K562 (cell line): ENCODE results near the gene PSMA5. TPM values are rescaled to one million over a fixed set of nuclear protein-coding genes. Genes with fewer than 3 reads are reported as not detected.

Experiments used
- ATAC-seq: fragments of 200-7000 bp; cut with Tn5 transposase; 3 replicates; pipeline ENCODE4 v1.9.1; 2020; ENCODE audit warnings: moderate library complexity
- BruUV-seq: library from RNA; stranded (reverse); fragments of 400-500 nt; replicated peaks from 2 replicates; lab custom pipeline; 2021; lab: Mats Ljungman, UMichigan
- CTCF ChIA-PET: fragments of 300-600 bp; formaldehyde crosslinking; extraction: SDS; loops from one replicate; lab custom pipeline; 2021; ENCODE audit warnings: low intra/inter-chr PET ratio; lab: Yijun Ruan, JAX
- POLR2A ChIA-PET: fragments of 300-600, 350-650 bp; sonication (Branson Sonifier 250); formaldehyde crosslinking; extraction: SDS; loops from one replicate; lab custom pipeline; 2021; ENCODE audit warnings: antibody characterized with exemption, inconsistent platforms; lab: Yijun Ruan, JAX
- DNase-seq, 4 experiments: peaks; one replicate each; pipeline versions ENCODE4 v3.0.0 to v3.0.0-alpha.2; 2011 to 2018; ENCODE audit warnings: low spot score in 3 of 4, mixed read lengths in 3 of 4; ENCODE audit errors: extremely low read depth in 1 of 4
- FAIRE-seq: peaks from 2 replicates; lab custom pipeline; 2011; peaks lifted over from hg19 to GRCh38; lab: Jason Lieb, UNC
- H2AFZ ChIP-seq: 2 replicates; pipeline ENCODE4 v1.6.0; 2011; ENCODE audit warnings: low read depth, low read length, control low read depth, inconsistent platforms
- H3K27ac ChIP-seq: fragments of 200-600 bp; 3 replicates; pipeline ENCODE4 v1.8.0; 2011; ENCODE audit warnings: low read depth, mild to moderate bottlenecking, control low read depth, inconsistent platforms, low read length, moderate library complexity, mixed read lengths; ENCODE audit errors: extremely low read depth
- H3K27me3 ChIP-seq, 2 experiments: fragments of 300-600 bp in 1 of 2; 2 replicates in 1 of 2; 3 replicates in 1 of 2; pipeline versions ENCODE4 v1.6.0 to v1.8.0; 2011; ENCODE audit warnings: inconsistent platforms in 2 of 2, low read length in 2 of 2, mild to moderate bottlenecking in 1 of 2, mixed read lengths in 1 of 2, moderate library complexity in 1 of 2; ENCODE audit not compliant: control insufficient read depth in 2 of 2, insufficient read depth in 2 of 2
- H3K36me3 ChIP-seq: fragments of 300-600 bp; 3 replicates; pipeline ENCODE4 v1.8.0; 2011; ENCODE audit warnings: mild to moderate bottlenecking, low read length, inconsistent platforms; ENCODE audit not compliant: control insufficient read depth, insufficient read depth
- H3K4me1 ChIP-seq, 2 experiments: fragments of 200-600 bp in 1 of 2; replicated peaks in 1 of 2; 2 replicates in 1 of 2; 3 replicates in 1 of 2; pipeline versions ENCODE4 v1.5.1 to v1.8.0; 2011; ENCODE audit warnings: inconsistent platforms in 2 of 2, low read length in 2 of 2, mild to moderate bottlenecking in 1 of 2, mixed read lengths in 1 of 2, moderate library complexity in 1 of 2; ENCODE audit not compliant: control insufficient read depth in 2 of 2, insufficient read depth in 2 of 2
- H3K4me2 ChIP-seq: 2 replicates; pipeline ENCODE4 v1.6.1; 2011; ENCODE audit warnings: low read length, control low read depth, inconsistent platforms, mixed read lengths; ENCODE audit not compliant: insufficient read depth
- H3K4me3 ChIP-seq: fragments of 200-600 bp; sonication (generic), shearing (Covaris generic); 2 replicates; pipeline ENCODE4 v1.5.1; 2016; ENCODE audit warnings: control low read depth, inconsistent platforms
- H3K79me2 ChIP-seq: fragments of 200-600 bp; 3 replicates; pipeline ENCODE4 v1.8.0; 2011; ENCODE audit warnings: low read length, inconsistent platforms; ENCODE audit not compliant: control insufficient read depth, insufficient read depth
- H3K9ac ChIP-seq, 2 experiments: 2 replicates each; pipeline versions ENCODE4 v1.6.0 to v1.6.1; 2011; ENCODE audit warnings: low read depth in 2 of 2, low read length in 2 of 2, control low read depth in 1 of 2, inconsistent platforms in 1 of 2, mild to moderate bottlenecking in 1 of 2, mixed read lengths in 1 of 2; ENCODE audit not compliant: insufficient read depth in 1 of 2
- H3K9me1 ChIP-seq: one replicate; pipeline ENCODE4 v1.6.0; 2011; ENCODE audit warnings: inconsistent platforms, mild to moderate bottlenecking, low read length, moderate library complexity; ENCODE audit not compliant: control insufficient read depth, insufficient read depth
- H3K9me3 ChIP-seq: replicated peaks from 2 replicates; pipeline ENCODE4 v1.5.1; 2011; ENCODE audit warnings: low read depth, low read length, inconsistent platforms; ENCODE audit not compliant: control insufficient read depth, insufficient read depth
- H4K20me1 ChIP-seq: replicated peaks from 2 replicates; pipeline ENCODE4 v1.6.1; 2011; ENCODE audit warnings: low read length, inconsistent platforms, mixed read lengths; ENCODE audit not compliant: control insufficient read depth, insufficient read depth
- ATF7 ChIP-seq: fragments of 450-650 bp; IDR thresholded peaks from 2 replicates; pipeline ENCODE4 v1.7.1; 2014; ENCODE audit warnings: mild to moderate bottlenecking, moderate library complexity
- CTBP1 ChIP-seq: fragments of 450-650 bp; IDR thresholded peaks from 2 replicates; pipeline ENCODE4 v1.6.1; 2016; ENCODE audit warnings: borderline replicate concordance
- ETV6 ChIP-seq, 3 experiments: fragments of 150-350 bp in 1 of 3; sonication (generic) in 1 of 3; formaldehyde crosslinking in 1 of 3; IDR thresholded peaks; 2 replicates each; pipeline versions ENCODE4 v1.6.1 to v1.8.0; 2014 to 2022; ENCODE audit warnings: borderline replicate concordance in 2 of 3, low read depth in 2 of 3, antibody characterized with exemption in 1 of 3, low read length in 1 of 3, mild to moderate bottlenecking in 1 of 3, missing genetic modification reagents in 1 of 3
- HNRNPK ChIP-seq: fragments of 200-400 bp; formaldehyde crosslinking; IDR thresholded peaks from one replicate; pipeline ENCODE4 v1.6.1; 2018; ENCODE audit warnings: mild to moderate bottlenecking, low read depth, low read length; ENCODE audit not compliant: poor library complexity, severe bottlenecking
- MBD2 ChIP-seq: sonication (generic); IDR thresholded peaks from 2 replicates; pipeline ENCODE4 v1.6.1; 2016; ENCODE audit warnings: low read depth, borderline replicate concordance
- MEF2D ChIP-seq: conservative IDR thresholded peaks from 2 replicates; pipeline ENCODE4 v1.6.1; 2016; ENCODE audit warnings: low read depth, missing genetic modification characterization, missing compliant biosample characterization
- NR2C1 ChIP-seq, 2 experiments: fragments of 450-650 bp; IDR thresholded peaks; 2 replicates each; pipeline ENCODE4 v1.6.1; 2017; ENCODE audit warnings: mild to moderate bottlenecking in 2 of 2, antibody characterized with exemption in 1 of 2, inconsistent platforms in 1 of 2, missing compliant biosample characterization in 1 of 2, missing genetic modification characterization in 1 of 2
- PYGO2 ChIP-seq: fragments of 450-650 bp; IDR thresholded peaks from 2 replicates; pipeline ENCODE4 v1.6.1; 2016; ENCODE audit warnings: mild to moderate bottlenecking, missing genetic modification characterization, moderate library complexity, missing compliant biosample characterization
- SMARCA4 ChIP-seq: fragments of 450-650 bp; IDR thresholded peaks from 2 replicates; pipeline ENCODE4 v1.6.1; 2016
- SRSF9 ChIP-seq: fragments of 200-400 bp; formaldehyde crosslinking; IDR thresholded peaks from 2 replicates; pipeline ENCODE4 v1.6.1; 2017; ENCODE audit warnings: low read depth, low read length, borderline replicate concordance
- TBP ChIP-seq: optimal IDR thresholded peaks from 2 replicates; pipeline ENCODE3; 2011; ENCODE audit warnings: low read depth, low read length, improper control_type of control experiment
- TOE1 ChIP-seq, 2 experiments: fragments of 450-650 bp in 1 of 2; sonication (generic) in 1 of 2; formaldehyde crosslinking in 1 of 2; IDR thresholded peaks; 2 replicates each; pipeline versions ENCODE4 v1.7.1 to v1.8.0; 2016 to 2022; ENCODE audit warnings: borderline replicate concordance in 2 of 2, mild to moderate bottlenecking in 2 of 2, antibody characterized with exemption in 1 of 2, inconsistent platforms in 1 of 2, low read depth in 1 of 2, missing genetic modification reagents in 1 of 2, moderate library complexity in 1 of 2
- TRIM28 ChIP-seq: fragments of 450-650 bp; IDR thresholded peaks from 2 replicates; pipeline ENCODE4 v1.6.1; 2017
- YY1 ChIP-seq, 3 experiments: IDR thresholded peaks; 2 replicates each; pipeline ENCODE4 v1.6.1; 2011; ENCODE audit warnings: low read length in 2 of 3, mild to moderate bottlenecking in 2 of 3, moderate library complexity in 2 of 3, borderline replicate concordance in 1 of 3, control low read depth in 1 of 3, low read depth in 1 of 3; ENCODE audit not compliant: insufficient read depth in 3 of 3, insufficient replicate concordance in 2 of 3, control insufficient read depth in 1 of 3, insufficient read length in 1 of 3; ENCODE audit errors: extremely low read depth in 1 of 3
- ZNF384 ChIP-seq: IDR thresholded peaks from 2 replicates; pipeline ENCODE4 v1.6.1; 2012; ENCODE audit warnings: low read depth, low read length, improper control_type of control experiment
- WGBS: fragments of 100-300 bp; shearing (Covaris generic); methylation state at CpG from one replicate; pipeline ENCODE4 v1.1.6; 2016; ENCODE audit warnings: low coverage, mixed read lengths; ENCODE audit not compliant: insufficient coverage; ENCODE audit errors: missing lambda C conversion rate; 5-methylcytosine and 5-hydroxymethylcytosine counted together
- in situ Hi-C: fragments of 300-500 bp; cut with MboI; formaldehyde crosslinking; loops from 4 replicates; pipeline ENCODE4 v1.15.0; 2018; ENCODE audit warnings: inconsistent platforms, mixed read lengths
- intact Hi-C: fragments of 100-400 bp; cut with micrococcal nuclease; formaldehyde crosslinking; loops from 2 replicates; pipeline ENCODE4 v1.14.2; 2022
- polyA plus RNA-seq, 8 experiments: library from polyadenylated mRNA; depleted of rRNA in 4 of 8; stranded (reverse) in 5 of 8; unstranded in 3 of 8; fragments of >200 nt; fragmentation: Nextera tagmentation in 2 of 8; fragmentation: Illumina TruSeq in 1 of 8; extraction: Ambion mirVana in 2 of 8; extraction: Trizol in 1 of 8; gene quantifications; 2 replicates each; pipeline versions ENCODE4 v1.2.1 to v1.2.3, GENCODE V29; 2011 to 2014; ENCODE audit warnings: inconsistent platforms in 1 of 8, missing spikeins in 1 of 8
- total RNA-seq, 7 experiments: library from RNA; depleted of rRNA in 6 of 7; stranded (reverse); fragments of >200 nt in 6 of 7; fragmentation: Illumina TruSeq in 2 of 7; extraction: Trizol in 2 of 7; gene quantifications; 2 replicates each; pipeline versions ENCODE4 v1.2.1 to v1.2.3, GENCODE V29; 2011 to 2021; ENCODE audit warnings: low replicate concordance in 1 of 7
- TF ChIP-seq, protein P1 (sequence below): fragments of 250-450 bp; sonication (Bioruptor Pico); IDR thresholded peaks from 2 replicates; pipeline ENCODE4 v1.4.0; 2020; ENCODE audit warnings: mild to moderate bottlenecking, moderate library complexity

The PSMA5 gene
- total and polyA plus RNA-seq, 9 of the 15 experiments (the other 6 are each of a cell fraction or from before 2014, with no cell fraction given): 82.6 to 542 (median 287) TPM

DNA sequence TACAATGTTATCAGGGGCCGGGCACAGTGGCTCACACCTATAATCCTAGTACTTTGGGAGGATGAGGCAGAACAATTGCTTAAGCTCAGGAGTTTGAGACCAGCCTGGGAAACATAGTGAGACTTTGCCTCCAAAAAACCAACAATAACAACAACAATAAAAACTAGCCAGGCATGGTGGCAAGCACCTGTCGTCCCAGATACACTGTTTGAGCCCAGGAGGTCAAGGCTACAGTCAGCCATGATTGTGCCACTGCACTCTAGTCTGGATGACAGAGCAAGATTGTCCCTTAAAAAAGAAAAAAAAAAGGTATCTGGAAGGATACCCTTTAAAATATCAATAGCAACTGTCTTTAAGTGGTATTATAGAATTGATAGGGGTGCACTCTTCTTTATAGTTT, 44.7 kb downstream of the PSMA5 start:
- WGBS: 27% methylated on average over 2 of the region's 2 CpGs
- peak overlapping the region; percentile 13; the same call in 1 of the 2 replicates for H3K4me2 ChIP-seq
- no TSS peak for BruUV-seq
- TF ChIP-seq PYGO2 (tag) (no peak), CTBP1 (no peak), SRSF9 (no peak), YY1 (IDR thresholded peaks at IDR 0.05; ENCODE audit: borderline replicate concordance in 1 of 3, control insufficient read depth in 1 of 3, extremely low read depth in 1 of 3, insufficient read depth in 3 of 3, insufficient read length in 1 of 3, insufficient replicate concordance in 2 of 3, low read depth in 1 of 3, low read length in 2 of 3) (peak in 1 of 3 experiments; percentile 45), ZNF384 (0 out of 2 replicates have a peak, but pooled peaks have one; percentile 5), HNRNPK (no peak), NR2C1 (IDR thresholded peaks at IDR 0.05) (no peak), NR2C1 (tag; IDR thresholded peaks at IDR 0.05) (no peak), TRIM28 (no peak), MBD2 (no peak), ATF7 (no peak), SMARCA4 (0 out of 2 replicates have a peak, but pooled peaks have one; percentile 20), TBP (peak; percentile 5), TOE1 (IDR thresholded peaks at IDR 0.05; ENCODE audit: borderline replicate concordance) (no peak), TOE1 (CRISPR knock-in tag; IDR thresholded peaks at IDR 0.05; ENCODE audit: borderline replicate concordance, low read depth) (no peak), MEF2D (0 out of 2 replicates have a peak, but pooled peaks have one; percentile 42), ETV6 (IDR thresholded peaks at IDR 0.05; ENCODE audit: borderline replicate concordance in 1 of 2, low read depth in 2 of 2, low read length in 1 of 2) (no peak), ETV6 (CRISPR knock-in tag; IDR thresholded peaks at IDR 0.05; ENCODE audit: borderline replicate concordance) (no peak)
- TF ChIP-seq, protein P1, sequence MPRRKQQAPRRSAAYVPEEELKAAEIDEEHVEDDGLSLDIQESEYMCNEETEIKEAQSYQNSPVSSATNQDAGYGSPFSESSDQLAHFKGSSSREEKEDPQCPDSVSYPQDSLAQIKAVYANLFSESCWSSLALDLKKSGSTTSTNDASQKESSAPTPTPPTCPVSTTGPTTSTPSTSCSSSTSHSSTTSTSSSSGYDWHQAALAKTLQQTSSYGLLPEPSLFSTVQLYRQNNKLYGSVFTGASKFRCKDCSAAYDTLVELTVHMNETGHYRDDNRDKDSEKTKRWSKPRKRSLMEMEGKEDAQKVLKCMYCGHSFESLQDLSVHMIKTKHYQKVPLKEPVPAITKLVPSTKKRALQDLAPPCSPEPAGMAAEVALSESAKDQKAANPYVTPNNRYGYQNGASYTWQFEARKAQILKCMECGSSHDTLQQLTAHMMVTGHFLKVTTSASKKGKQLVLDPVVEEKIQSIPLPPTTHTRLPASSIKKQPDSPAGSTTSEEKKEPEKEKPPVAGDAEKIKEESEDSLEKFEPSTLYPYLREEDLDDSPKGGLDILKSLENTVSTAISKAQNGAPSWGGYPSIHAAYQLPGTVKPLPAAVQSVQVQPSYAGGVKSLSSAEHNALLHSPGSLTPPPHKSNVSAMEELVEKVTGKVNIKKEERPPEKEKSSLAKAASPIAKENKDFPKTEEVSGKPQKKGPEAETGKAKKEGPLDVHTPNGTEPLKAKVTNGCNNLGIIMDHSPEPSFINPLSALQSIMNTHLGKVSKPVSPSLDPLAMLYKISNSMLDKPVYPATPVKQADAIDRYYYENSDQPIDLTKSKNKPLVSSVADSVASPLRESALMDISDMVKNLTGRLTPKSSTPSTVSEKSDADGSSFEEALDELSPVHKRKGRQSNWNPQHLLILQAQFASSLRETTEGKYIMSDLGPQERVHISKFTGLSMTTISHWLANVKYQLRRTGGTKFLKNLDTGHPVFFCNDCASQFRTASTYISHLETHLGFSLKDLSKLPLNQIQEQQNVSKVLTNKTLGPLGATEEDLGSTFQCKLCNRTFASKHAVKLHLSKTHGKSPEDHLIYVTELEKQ (CRISPR knock-in tag): no peak
- no peak overlapping the region for H2AFZ ChIP-seq
- H3K27ac ChIP-seq: no peak overlapping the region
- H3K79me2 ChIP-seq: peaks cover 95% of the 10 kb centered on the region
- FAIRE-seq: no peak
- no peak overlapping the region for H3K4me3 ChIP-seq
- in situ Hi-C loops (no loop called here), intact Hi-C loops (no loop called here)
- no peak for DNase-seq
- H3K9me1 ChIP-seq: no peaks in the 10 kb centered on the region
- H3K9ac ChIP-seq: peak overlapping the region in 1 of 2 experiments; percentile 43; a peak in 1 of 4 replicates
- POLR2A ChIA-PET: interaction anchor here (0.7 to 4.6 kb wide), 5 partner anchors 9 to 172 kb away, joined by 3 to 35 read pairs (median 3); no protein-coding TSS in a partner anchor
- no peak for ATAC-seq
- H3K4me1 ChIP-seq: peaks cover 15 to 48% of the 10 kb centered on the region in 2 experiments
- no peaks in the 10 kb centered on the region for H4K20me1 ChIP-seq
- H3K9me3 ChIP-seq: peaks cover 2% of the 10 kb centered on the region; the same call in 1 of the 2 replicates
- CTCF ChIA-PET: no interaction called here
- peaks cover 20% of the 10 kb centered on the region; the same call in 2 of the 3 replicates for H3K36me3 ChIP-seq
- H3K27me3 ChIP-seq: no peaks in the 10 kb centered on the region
